Fibroblast of the aortic adventitia (primary cell): ENCODE results near the gene DNAJC11. TPM values are rescaled to one million over a fixed set of nuclear protein-coding genes. Genes with fewer than 3 reads are reported as not detected.

Source experiments
- DNase-seq: peaks from one replicate; pipeline ENCODE4 v3.0.0-alpha.2; 2010; ENCODE audit warnings: low read depth
- H3K4me3 ChIP-seq: 2 replicates; pipeline ENCODE4 v1.5.1; 2011; ENCODE audit warnings: low read depth, mild to moderate bottlenecking, control low read depth, low read length, moderate library complexity
- CTCF ChIP-seq: IDR thresholded peaks from 2 replicates; pipeline ENCODE4 v1.5.1; 2011; ENCODE audit warnings: mild to moderate bottlenecking, low read length, control low read depth, inconsistent platforms; ENCODE audit not compliant: insufficient read depth
- total RNA-seq: library from RNA; depleted of rRNA; stranded (reverse); fragments of >200 nt; gene quantifications from 2 replicates; pipeline ENCODE4 v1.2.3, GENCODE V29; 2012; ENCODE audit warnings: low replicate concordance

Gene DNAJC11
- total RNA-seq, 1 donor = 29.5 TPM

- no peak for TF ChIP-seq CTCF
- H3K4me3 ChIP-seq = no peak overlapping the region
- no peak for DNase-seq
These were observed 31.3 kb upstream of the DNAJC11 start for GRCh38 chr1:6732942-6733341.

- DNase-seq = no peak
- TF ChIP-seq CTCF = no peak
- H3K4me3 ChIP-seq = no peak overlapping the region
These were observed 30.3 kb upstream of the DNAJC11 start for GRCh38 chr1:6731905-6732304.

- H3K4me3 ChIP-seq = no peak overlapping the region
- TF ChIP-seq CTCF = no peak
- no peak for DNase-seq
These were observed 29.3 kb upstream of the DNAJC11 start for GRCh38 chr1:6730880-6731279.

GRCh38 chr1:6730473-6730872, 28.9 kb upstream of the DNAJC11 start:
- no peak for DNase-seq
- no peak overlapping the region for H3K4me3 ChIP-seq
- no peak for TF ChIP-seq CTCF

GRCh38 chr1:6727535-6727934, 25.9 kb upstream of the DNAJC11 start:
- H3K4me3 ChIP-seq = no peak overlapping the region
- peak; percentile 86 for TF ChIP-seq CTCF
- peak; percentile 66 for DNase-seq

- no peak overlapping the region for H3K4me3 ChIP-seq
- no peak for TF ChIP-seq CTCF
- no peak for DNase-seq
These were observed 24.6 kb upstream of the DNAJC11 start for GRCh38 chr1:6726253-6726652.

- no peak overlapping the region for H3K4me3 ChIP-seq
- peak; percentile 77 for DNase-seq
- no peak for TF ChIP-seq CTCF
These were observed 23.0 kb upstream of the DNAJC11 start for GRCh38 chr1:6724517-6725141.
